Heart left ventricle (tissue), 13 donors: ENCODE results near the gene TCP10L.

ENCODE experiments used
- POLR2A ChIP-seq, 2 donors: fragments of 450-650 bp; IDR thresholded peaks; one replicate each; pipeline ENCODE4 v1.6.1; 2017; ENCODE audit warnings: antibody characterized with exemption in 2 of 2, mild to moderate bottlenecking in 2 of 2, moderate library complexity in 2 of 2
- TF ChIP-seq, protein P1 (sequence below), 12 donors: fragments of 200-600 bp; sonication (generic) in 4 of 12; IDR thresholded peaks; one replicate each; pipeline versions ENCODE4 v1.5.0 to v1.8.0; 2018 to 2022; ENCODE audit warnings: antibody characterized with exemption in 12 of 12, mild to moderate bottlenecking in 5 of 12
- donor health status: ischemic (EF 13 %, LVEDD 7.1; RV severe dilation, severe dysfunction).
- donor health status: DM: no; HTN: yes; CAD: no.
- donor health status: DM: no; HTN: no; CAD: no.
- donor health status: ischemic (EF 25% LVEDD 6.9; RV normal size, moderate dysfunction).
- donor health status: ischemic (EF 25% LVEDD 5.7; RV mildly dilated, moderate dysfunction).
- donor health status: ischemic (EF 35%, LVEDD 5.7; RV mildly dilated, moderate dysfunction).
- donor health status: nonischemic (EF 11% LVEDD 7.7; RV severe dilation, severe dysfunction).
- donor health status: DM: yes; HTN: yes; CAD: no.
- donor health status: PGD.
- donor health status: ischemic (EF 29% LVEDD 5.4; RV normal size, mild dysfunction).
- donor health status: nonischemic (EF 23%, LVEDD 6.1; RV moderate dilation, normal function).

DNA sequence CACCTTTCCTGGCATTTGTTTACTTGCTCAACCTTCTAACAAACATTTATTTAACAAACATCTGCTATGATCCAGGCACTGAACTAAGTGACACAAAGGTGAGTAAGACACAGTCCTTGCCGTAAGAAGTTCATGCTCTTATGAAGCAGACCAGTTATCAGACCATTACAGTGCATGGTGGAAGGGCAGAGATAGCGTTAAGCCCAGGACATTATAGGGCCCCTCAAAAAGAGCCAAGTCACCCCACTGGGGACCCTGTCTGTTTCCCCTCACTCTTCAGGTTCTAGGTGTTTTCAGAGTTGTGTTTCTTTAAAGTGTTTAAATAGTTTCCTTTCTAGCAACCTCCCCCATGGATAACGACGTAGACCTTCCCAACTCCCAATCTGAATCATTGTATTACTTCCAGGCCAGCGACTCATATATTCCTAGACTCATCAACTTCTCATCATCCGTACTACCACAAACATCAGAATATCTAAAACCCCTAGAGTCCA, 39.3 kb downstream of the TCP10L start:
- TF ChIP-seq, protein P1, sequence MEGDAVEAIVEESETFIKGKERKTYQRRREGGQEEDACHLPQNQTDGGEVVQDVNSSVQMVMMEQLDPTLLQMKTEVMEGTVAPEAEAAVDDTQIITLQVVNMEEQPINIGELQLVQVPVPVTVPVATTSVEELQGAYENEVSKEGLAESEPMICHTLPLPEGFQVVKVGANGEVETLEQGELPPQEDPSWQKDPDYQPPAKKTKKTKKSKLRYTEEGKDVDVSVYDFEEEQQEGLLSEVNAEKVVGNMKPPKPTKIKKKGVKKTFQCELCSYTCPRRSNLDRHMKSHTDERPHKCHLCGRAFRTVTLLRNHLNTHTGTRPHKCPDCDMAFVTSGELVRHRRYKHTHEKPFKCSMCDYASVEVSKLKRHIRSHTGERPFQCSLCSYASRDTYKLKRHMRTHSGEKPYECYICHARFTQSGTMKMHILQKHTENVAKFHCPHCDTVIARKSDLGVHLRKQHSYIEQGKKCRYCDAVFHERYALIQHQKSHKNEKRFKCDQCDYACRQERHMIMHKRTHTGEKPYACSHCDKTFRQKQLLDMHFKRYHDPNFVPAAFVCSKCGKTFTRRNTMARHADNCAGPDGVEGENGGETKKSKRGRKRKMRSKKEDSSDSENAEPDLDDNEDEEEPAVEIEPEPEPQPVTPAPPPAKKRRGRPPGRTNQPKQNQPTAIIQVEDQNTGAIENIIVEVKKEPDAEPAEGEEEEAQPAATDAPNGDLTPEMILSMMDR (IDR thresholded peaks at IDR 0.05) = no peak
- no peak for TF ChIP-seq POLR2A (IDR thresholded peaks at IDR 0.05)
